GM18909 (cell line): ENCODE results near the gene KRT7.
"Not testable (repeated sequence)": the region's sequence is repeated elsewhere in the genome, so short reads cannot be mapped to it uniquely, and the experiment has no call there.

Experiments used
- ATAC-seq: cut with Tn5 transposase; IDR thresholded peaks from one replicate; pipeline ENCODE4 v1.9.1; 2021; ENCODE audit warnings: mild to moderate bottlenecking; ENCODE audit not compliant: unreplicated experiment, poor library complexity

The KRT7 gene

GRCh38 chr12:52268212-52268611, 35.2 kb downstream of the KRT7 start:
- ATAC-seq, result no peak

- no peak for ATAC-seq
Measured at GRCh38 chr12:52270541-52271070, 37.6 kb downstream of the KRT7 start.

GRCh38 chr12:52271158-52271557, 38.1 kb downstream of the KRT7 start:
- no peak for ATAC-seq

- ATAC-seq, result no peak
Measured at GRCh38 chr12:52274521-52275120, 41.6 kb downstream of the KRT7 start, which contains the start of gene KRT86. Gene KRT86 (plus strand): TSS chr12:52274645. CDS start chr12:52301917, 27,272 bp downstream.

GRCh38 chr12:52275686-52276085, 42.6 kb downstream of the KRT7 start:
- ATAC-seq, result no peak

GRCh38 chr12:52277486-52278245, 44.6 kb downstream of the KRT7 start:
- ATAC-seq, result no peak

- peak; percentile 81 for ATAC-seq
Measured at GRCh38 chr12:52278575-52279421, 45.8 kb downstream of the KRT7 start.

GRCh38 chr12:52279422-52280318, 46.6 kb downstream of the KRT7 start:
- ATAC-seq, result no peak

- no peak for ATAC-seq
Measured at GRCh38 chr12:52280319-52280795, 47.3 kb downstream of the KRT7 start.

GRCh38 chr12:52280796-52281560, 47.9 kb downstream of the KRT7 start:
- no peak for ATAC-seq

GRCh38 chr12:52284562-52285171, 51.6 kb downstream of the KRT7 start:
- no peak for ATAC-seq

- no peak for ATAC-seq
Measured at GRCh38 chr12:52285172-52285745, 52.2 kb downstream of the KRT7 start.

- ATAC-seq, result no peak
Measured at GRCh38 chr12:52285851-52286530, 52.9 kb downstream of the KRT7 start.

- not testable (repeated sequence) for ATAC-seq
Measured at GRCh38 chr12:52286857-52287785, 54.1 kb downstream of the KRT7 start.

- peak; percentile 86 for ATAC-seq
Measured at GRCh38 chr12:52287816-52288805, 55.1 kb downstream of the KRT7 start.
